Posterior cingulate gyrus (tissue), 11 donors: ENCODE results near the gene RTKN2.
"Not testable (repeated sequence)": the region's sequence is repeated elsewhere in the genome, so short reads cannot be mapped to it uniquely, and the experiment has no call there.

ENCODE experiments used
- DNase-seq, 10 donors: peaks; one replicate each; pipeline versions ENCODE4 v3.0.0 to v3.0.0-alpha.2; 2020 to 2021; ENCODE audit warnings: mixed read lengths in 3 of 10
- intact Hi-C: fragments of 100-400 bp; cut with DNase I; formaldehyde crosslinking; loops from one replicate; pipeline ENCODE4 v1.15.1; 2023

Gene RTKN2

GRCh38 chr10:62264126-62264525, 4.5 kb downstream of the RTKN2 start:
- no peak for DNase-seq
- intact Hi-C loops, result loop anchor here (10.0 kb wide), 1 partner anchor 131 kb away; no protein-coding TSS in a partner anchor

GRCh38 chr10:62261666-62262065, 7.0 kb downstream of the RTKN2 start:
- intact Hi-C loops, result loop anchor here (10.0 kb wide), 1 partner anchor 133 kb away; no protein-coding TSS in a partner anchor
- DNase-seq, result no peak

- intact Hi-C loops, result loop anchor here (10.0 kb wide), 1 partner anchor 135 kb away; no protein-coding TSS in a partner anchor
- DNase-seq, result no peak
Measured at GRCh38 chr10:62259998-62260397, 8.6 kb downstream of the RTKN2 start.

- intact Hi-C loops, result no loop called here
- DNase-seq, result no peak
Measured at GRCh38 chr10:62259456-62259855, 9.2 kb downstream of the RTKN2 start.

GRCh38 chr10:62258926-62259325, 9.7 kb downstream of the RTKN2 start:
- intact Hi-C loops, result no loop called here
- no peak for DNase-seq

GRCh38 chr10:62253704-62254103, 14.9 kb downstream of the RTKN2 start:
- intact Hi-C loops, result no loop called here
- no peak for DNase-seq

GRCh38 chr10:62252051-62252450, 16.6 kb downstream of the RTKN2 start:
- intact Hi-C loops, result no loop called here
- DNase-seq, result no peak

GRCh38 chr10:62250594-62251198, 17.9 kb downstream of the RTKN2 start:
- no peak for DNase-seq
- intact Hi-C loops, result no loop called here

- DNase-seq, result no peak
- intact Hi-C loops, result no loop called here
Measured at GRCh38 chr10:62249957-62250356, 18.7 kb downstream of the RTKN2 start.

GRCh38 chr10:62248465-62248864, 20.2 kb downstream of the RTKN2 start:
- no peak for DNase-seq

GRCh38 chr10:62244785-62245467, 23.7 kb downstream of the RTKN2 start:
- DNase-seq, result peak in 5 of 10 donors; percentile 23 to 57 (median 41)
- intact Hi-C loops, result loop anchor here (1.0 to 2.0 kb wide), 2 partner anchors 207 to 348 kb away; no protein-coding TSS in a partner anchor

More at GRCh38 chr10:62248465-62248864, 20.2 kb downstream of the RTKN2 start:
- intact Hi-C loops, result no loop called here

- intact Hi-C loops, result loop anchor here (2.0 kb wide), 1 partner anchor 347 kb away; no protein-coding TSS in a partner anchor
- DNase-seq, result no peak
Measured at GRCh38 chr10:62244088-62244487, 24.6 kb downstream of the RTKN2 start.

GRCh38 chr10:62243647-62243997, 25.0 kb downstream of the RTKN2 start:
- intact Hi-C loops, result no loop called here

GRCh38 chr10:62242965-62243646, 25.5 kb downstream of the RTKN2 start:
- intact Hi-C loops, DNase-seq: not testable (repeated sequence)

More at GRCh38 chr10:62243647-62243997, 25.0 kb downstream of the RTKN2 start:
- DNase-seq, result no peak

GRCh38 chr10:62241521-62241920, 27.1 kb downstream of the RTKN2 start:
- DNase-seq, intact Hi-C loops: not testable (repeated sequence)

- intact Hi-C loops, result no loop called here
Measured at GRCh38 chr10:62239994-62240393, 28.6 kb downstream of the RTKN2 start.

GRCh38 chr10:62238880-62239279, 29.8 kb downstream of the RTKN2 start:
- intact Hi-C loops, result no loop called here
- no peak for DNase-seq

More at GRCh38 chr10:62239994-62240393, 28.6 kb downstream of the RTKN2 start:
- DNase-seq, result no peak

- DNase-seq, result no peak
- intact Hi-C loops, result no loop called here
Measured at GRCh38 chr10:62237966-62238365, 30.7 kb downstream of the RTKN2 start.

GRCh38 chr10:62237506-62237905, 31.1 kb downstream of the RTKN2 start:
- no peak for DNase-seq
- intact Hi-C loops, result no loop called here

- intact Hi-C loops, result no loop called here
- no peak for DNase-seq
Measured at GRCh38 chr10:62234077-62234605, 34.5 kb downstream of the RTKN2 start.
